8988T (cell line): ENCODE data around the gene TSPAN11.
"Not testable (repeated sequence)": the region's sequence is repeated elsewhere in the genome, so short reads cannot be mapped to it uniquely, and the experiment has no call there.

Experiments
- DNase-seq: peaks from one replicate; pipeline ENCODE4 v3.0.0; 2011

TSPAN11 gene

DNA sequence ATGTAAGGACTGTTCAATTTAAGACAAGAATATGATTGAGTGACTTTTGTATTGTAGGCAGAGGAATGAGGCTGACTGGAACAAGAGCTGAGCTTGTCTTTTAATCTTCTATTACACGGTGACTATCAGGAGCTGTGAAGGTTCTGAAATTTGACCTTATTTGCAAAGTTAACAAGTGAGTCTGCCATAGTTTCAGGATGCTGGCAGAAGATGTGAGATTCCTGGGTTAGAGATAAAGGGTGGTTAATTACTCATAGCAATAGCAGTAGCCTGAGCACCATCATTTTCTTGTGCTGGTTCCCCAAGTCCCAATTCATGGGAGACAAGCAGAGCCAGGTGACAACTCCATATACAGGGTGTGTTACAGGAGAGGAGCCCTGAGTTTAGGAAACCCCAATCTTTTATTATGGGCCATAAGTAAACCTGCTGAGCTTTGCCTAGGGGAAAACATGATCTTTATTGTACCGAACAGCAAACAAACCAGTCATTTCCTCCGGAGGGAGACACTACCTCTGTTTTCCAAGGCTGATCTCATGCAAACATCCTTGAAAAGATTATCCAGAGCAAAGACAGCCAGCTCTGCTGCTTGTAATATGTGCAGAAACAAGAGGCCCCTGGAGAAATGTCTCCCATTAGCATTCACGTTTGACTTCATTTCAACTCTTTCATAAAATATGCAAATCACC is 95.4 kb downstream of the TSPAN11 start:
- DNase-seq: no peak

DNA sequence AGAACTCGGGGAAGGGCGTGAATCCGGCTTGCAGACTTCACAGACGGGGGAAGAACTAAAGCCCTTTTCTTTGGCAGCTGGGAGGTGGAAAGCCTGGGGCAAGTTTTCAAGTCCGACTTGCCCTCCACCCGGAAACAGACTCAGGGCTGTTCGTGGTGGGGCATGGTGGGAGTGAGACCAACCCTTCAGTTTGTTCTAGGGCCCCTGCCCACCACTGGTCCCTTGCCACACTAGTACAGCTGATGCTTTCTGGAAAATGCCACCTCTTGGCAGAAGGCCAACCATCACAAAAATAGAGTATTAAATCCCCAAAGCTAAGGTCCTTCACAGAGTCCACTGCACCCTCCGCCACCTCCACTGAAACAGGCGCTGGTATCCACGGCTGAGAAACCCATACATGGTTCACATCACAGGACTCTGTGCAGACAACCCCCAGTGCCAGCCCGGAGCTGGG is 96.8 kb downstream of the TSPAN11 start:
- DNase-seq: no peak

DNA sequence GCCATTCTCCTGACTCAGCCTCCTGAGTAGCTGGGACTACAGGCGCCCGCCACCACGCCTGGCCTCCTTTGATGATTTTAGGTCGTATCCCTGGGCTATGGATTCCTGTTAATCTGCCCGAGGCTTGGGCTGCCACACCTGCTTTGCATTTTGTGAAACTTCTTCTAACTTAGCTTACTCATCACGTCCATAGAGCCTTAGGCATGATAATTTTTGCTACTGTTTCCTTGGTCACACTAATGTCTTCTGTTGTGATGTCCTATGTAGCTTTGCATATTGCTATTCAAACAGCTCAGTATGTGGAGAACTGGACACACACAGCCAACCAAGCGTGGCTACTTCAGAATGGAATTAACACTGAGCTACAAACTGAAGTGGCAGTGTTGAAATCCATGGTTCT is 99.7 kb downstream of the TSPAN11 start:
- no peak for DNase-seq

DNA sequence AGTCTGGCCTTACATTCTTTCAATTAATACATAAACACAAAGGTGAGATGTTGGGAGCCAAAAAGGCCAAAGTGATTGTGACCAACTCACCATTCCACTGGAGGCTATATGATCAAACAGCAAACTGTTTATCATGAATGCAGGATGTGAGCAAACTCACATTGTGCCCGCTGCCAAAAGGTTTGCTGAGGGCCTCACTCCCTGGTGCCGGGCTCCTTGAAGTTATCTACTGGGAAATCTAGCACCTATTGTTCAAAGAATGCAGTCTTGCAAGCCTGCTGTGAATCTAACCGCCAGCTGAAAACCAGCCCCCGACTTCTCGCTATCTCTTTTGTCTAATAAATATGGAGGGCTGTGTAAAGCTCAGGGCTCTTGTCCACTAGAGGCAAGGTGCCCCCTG is 100.5 kb downstream of the TSPAN11 start:
- DNase-seq: not testable (repeated sequence)

DNA sequence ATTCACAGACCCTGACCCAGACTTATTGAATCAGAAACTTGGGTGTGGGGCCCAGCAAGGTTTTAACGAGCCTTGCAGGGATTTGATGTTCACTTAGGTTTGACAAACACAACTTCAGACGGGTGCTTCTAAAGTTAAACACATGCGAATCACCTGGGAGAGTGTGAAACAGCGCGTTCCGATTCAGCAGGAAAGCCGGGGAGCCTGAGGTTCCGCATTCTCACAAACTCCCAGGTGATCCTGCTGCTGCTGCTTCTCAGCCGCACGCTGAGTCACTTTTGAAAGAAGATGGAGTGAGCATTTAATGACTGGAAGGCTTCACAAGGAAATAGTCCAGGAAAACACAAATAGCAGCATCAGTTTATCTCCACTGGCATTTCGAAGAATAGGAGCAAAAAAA is 102.9 kb downstream of the TSPAN11 start:
- no peak for DNase-seq

DNA sequence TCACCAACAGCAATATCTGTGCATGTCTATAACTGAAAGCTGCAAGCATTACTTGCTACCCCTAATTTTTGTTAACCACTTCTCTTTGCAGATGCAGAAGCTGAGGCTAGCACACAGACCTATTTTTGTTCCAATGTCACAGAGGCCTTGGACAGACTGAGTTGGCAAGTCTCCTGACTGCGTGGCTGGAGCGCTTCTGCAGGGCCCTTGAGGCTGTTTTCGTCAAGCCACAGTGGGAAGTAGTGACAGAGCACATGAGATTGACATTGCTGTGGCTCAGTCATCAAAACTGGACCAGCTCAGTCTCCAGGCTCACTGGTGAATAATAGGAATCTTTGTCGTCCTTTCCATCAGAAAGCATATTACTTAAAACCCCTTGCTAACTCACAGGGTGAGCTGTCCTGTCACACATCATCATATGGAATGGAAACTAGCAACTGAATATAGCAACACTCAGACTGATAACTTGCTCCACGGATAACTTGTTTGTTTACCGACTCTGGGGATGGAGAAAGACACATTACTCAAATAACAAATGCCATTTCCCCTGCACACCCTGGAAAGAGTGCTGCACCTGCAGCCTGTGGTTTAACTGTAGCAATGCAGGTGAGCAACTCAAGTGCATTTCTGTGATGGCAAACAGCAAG is 103.5 kb downstream of the TSPAN11 start:
- DNase-seq: no peak

DNA sequence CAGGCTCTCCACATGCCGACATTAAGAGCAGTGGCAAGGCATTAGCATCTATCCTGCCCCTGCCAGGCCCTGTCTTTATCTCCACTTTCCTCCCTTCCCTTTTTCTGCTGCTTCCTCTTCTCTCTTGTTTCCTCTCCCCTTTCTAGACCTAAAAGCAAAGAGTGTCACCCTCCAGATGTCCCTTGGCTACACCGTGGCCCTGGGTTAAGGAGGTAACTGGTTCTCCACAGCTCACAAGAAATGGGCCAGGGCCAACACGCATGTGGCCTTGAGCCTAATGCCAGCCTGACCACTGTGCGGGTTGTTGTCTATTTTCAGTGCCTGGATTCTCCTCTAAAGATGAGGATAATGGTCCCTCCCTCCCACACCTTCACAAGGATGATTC is 105.4 kb downstream of the TSPAN11 start:
- DNase-seq: no peak

DNA sequence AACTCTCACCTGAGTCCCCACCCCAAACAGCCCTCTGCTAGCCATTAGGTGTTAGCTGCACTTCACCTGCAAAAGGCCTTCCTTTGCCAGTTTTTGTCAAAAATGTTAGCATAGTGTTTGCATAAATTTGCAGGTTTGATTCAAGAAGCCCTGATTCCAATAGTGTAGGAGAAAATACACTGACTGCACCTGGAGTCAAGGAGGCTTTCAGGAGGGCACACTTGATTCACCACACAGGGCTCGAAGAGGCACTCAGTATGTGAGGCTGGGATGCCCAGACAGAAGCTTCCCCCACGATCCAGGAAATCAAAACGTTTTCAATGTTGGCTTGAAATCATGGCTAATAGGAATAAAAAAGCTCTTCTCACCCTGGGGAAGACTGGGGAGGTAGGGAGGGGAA is 106.6 kb downstream of the TSPAN11 start:
- DNase-seq: no peak

DNA sequence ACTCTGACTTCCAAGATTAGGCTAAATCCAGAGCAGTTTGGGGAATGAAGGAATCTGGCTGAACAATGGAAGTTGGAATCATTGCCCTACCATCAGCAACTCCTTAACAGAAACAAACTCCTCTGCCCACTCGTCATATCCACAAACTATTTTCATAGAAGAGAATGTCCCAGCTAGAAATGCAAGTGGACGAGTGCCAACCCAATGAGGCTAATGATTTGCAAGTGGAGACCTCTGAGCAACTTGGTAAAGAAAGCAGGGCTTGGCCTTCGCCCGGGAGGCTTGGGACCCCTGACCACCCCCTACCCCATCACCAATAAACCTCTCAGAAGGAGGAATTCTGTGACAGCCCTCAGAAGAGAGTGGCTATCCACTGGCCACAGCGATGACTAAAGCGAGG is 107.1 kb downstream of the TSPAN11 start:
- no peak for DNase-seq

DNA sequence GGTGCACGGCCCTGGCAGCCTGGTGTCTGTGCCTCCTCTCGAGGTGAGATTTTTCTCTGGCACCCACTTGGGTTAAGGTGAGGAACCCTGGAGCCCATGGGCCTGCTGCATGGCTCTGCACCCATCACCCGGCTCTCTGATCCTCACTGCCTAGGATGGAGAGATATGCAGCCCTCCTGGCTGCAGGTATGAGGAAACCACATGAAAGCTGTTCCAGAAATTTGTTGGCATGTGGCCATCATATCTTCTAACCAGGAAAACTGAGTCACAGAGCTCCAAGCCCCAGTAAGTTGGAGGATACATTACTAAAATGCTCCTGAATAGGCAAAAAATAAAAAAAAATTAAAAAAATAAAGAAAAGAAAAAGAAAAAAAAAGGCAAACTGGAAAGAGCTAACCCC is 107.8 kb downstream of the TSPAN11 start:
- DNase-seq: no peak

DNA sequence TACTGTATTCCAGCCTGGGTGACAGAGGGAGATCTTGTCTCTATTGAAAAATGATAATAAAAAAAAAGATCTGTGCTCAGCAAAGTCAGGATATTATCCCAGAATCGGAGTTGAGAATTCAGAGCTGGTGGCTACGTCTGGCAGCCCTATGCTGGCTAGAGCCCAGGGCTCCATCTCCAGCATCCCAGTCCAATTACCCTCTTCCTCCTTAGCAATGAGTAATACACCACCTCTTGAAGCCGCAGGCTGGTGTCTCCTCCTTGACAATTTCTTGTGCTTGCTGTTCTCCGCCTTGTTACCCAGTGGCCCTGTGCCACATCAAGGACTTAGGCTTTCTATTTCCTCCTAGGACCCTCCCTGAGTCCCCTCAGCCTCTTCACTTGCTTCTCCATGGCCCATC is 108.7 kb downstream of the TSPAN11 start:
- DNase-seq: no peak

DNA sequence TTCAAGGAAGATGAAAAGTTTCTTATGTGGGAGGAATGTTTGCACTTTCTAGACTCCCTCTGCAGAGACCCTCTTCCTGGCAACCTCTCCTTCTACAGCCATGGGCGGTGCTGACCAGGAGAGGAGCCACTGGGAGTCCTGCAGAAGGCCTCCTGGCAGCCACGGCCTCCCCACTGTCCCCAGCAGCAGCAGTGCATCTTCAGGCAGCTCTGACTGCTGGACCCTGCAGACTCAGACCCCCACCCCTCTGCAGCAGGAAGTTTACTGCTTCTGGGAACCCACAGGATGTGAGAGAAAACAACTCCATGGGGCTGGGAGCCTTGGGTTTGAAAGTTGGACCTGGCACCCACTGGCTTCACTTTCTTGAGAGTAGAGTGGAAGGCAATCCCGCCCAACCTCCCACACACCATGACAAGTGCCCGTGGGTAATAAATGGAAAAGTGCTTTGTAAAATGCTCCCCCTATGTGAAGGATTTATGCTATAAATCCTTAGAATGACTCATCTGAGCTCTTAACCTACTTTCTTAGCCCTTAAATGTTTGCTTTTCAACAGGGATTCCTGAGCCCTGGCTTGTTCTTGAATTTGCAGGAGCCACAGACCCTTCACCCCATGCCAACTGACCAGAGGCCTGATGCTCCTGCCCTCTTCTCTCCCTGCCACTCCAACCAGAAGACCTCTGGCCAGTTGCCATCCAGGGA is 109.6 kb downstream of the TSPAN11 start:
- DNase-seq: no peak

DNA sequence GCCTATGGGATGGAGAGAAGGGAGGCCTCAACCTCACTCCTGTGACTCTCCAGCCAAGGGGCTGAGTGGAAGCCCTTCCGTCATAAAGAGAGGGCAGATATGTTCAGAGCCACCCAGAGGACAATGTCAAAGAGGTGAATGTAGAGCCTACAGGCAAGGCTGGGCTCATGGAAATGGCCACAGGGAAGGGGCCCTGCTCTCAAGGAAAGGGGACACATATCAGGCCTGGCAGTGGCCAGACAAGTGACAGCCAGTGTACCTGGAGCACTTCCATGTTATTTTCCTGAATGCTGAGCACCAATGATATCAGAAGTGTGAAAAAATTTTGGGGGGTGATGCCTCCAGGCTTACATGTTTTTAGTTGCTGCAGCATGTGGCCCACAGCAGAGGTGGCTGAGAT is 110.5 kb downstream of the TSPAN11 start:
- no peak for DNase-seq

DNA sequence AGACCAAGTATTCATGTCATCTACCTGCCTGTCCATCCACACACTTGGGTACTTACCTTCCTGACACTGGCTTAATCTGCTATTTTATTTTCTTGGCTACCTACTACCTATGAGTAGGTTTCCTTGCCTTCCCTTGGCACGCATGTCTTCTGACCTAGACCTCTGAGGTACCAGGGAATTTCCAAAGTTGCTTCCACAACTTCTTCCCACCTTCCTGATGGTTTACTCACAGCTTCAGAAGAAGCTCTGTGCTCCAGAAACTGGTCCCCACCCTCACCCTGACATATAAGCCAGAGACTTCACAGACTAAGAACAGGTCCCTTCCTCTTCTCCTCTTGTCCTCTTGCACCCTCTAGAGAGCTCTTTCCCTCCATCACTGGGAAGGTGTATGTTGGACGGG is 111.4 kb downstream of the TSPAN11 start:
- DNase-seq: no peak

DNA sequence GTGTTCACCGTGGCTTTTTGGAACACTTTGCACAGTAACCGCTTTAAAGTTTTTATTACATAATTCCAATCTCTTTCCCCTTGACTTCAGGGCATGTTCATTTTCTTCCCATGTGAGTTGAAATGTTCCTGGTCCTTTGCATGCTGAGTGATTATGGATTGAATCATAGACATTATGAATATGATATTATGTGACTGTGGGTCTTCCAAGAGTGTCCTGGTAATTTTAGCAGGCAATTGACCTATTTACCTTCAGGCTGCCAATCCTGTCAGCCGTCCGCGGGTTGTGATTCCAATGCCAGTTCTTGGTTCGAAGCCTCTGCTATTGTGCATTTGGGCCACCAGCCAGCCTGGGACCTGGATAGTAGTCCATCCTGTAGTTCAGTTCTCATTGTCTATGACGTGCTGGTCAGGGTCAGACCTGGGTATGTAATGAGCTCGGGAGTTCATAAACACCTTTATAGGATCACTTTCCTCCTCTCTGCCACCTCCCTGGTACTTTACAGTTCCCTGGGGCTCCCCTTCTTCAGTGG is 114.6 kb downstream of the TSPAN11 start:
- no peak for DNase-seq
